Liver (tissue), 9 donors: ENCODE data around the gene ANGPTL7. TPM values are rescaled to one million over a fixed set of nuclear protein-coding genes. Genes with fewer than 3 reads are reported as not detected.

ENCODE experiments used
- DNase-seq: peaks from one replicate; pipeline ENCODE4 v3.0.0-alpha.2; 2017; ENCODE audit warnings: low spot score
- H3K27ac ChIP-seq, 2 donors: one replicate each; pipeline ENCODE4 v1.7.0; 2013; ENCODE audit warnings: inconsistent platforms in 2 of 2, low read length in 2 of 2, control low read depth in 1 of 2, low read depth in 1 of 2, mild to moderate bottlenecking in 1 of 2
- H3K27me3 ChIP-seq, 4 donors: one replicate each; pipeline versions ENCODE4 v1.6.1 to v1.7.0; 2013; ENCODE audit warnings: low read length in 3 of 4, inconsistent platforms in 1 of 4, mild to moderate bottlenecking in 1 of 4, moderate library complexity in 1 of 4; ENCODE audit not compliant: control insufficient read depth in 4 of 4, insufficient read depth in 4 of 4
- H3K36me3 ChIP-seq, 4 donors: one replicate each; pipeline versions ENCODE4 v1.6.1 to v1.7.0; 2013; ENCODE audit warnings: low read length in 3 of 4, mild to moderate bottlenecking in 3 of 4, low read depth in 1 of 4, moderate library complexity in 1 of 4; ENCODE audit not compliant: control insufficient read depth in 4 of 4, insufficient read depth in 3 of 4
- H3K4me1 ChIP-seq, 4 donors: one replicate each; pipeline versions ENCODE4 v1.6.1 to v1.7.0; 2013; ENCODE audit warnings: low read length in 3 of 4, mild to moderate bottlenecking in 3 of 4, moderate library complexity in 1 of 4; ENCODE audit not compliant: control insufficient read depth in 4 of 4, insufficient read depth in 4 of 4
- H3K4me3 ChIP-seq, 3 donors: one replicate each; pipeline versions ENCODE4 v1.6.1 to v1.7.0; 2013; ENCODE audit warnings: low read length in 3 of 3, control low read depth in 1 of 3, low read depth in 1 of 3, mild to moderate bottlenecking in 1 of 3
- H3K9ac ChIP-seq, 2 donors: one replicate each; pipeline ENCODE4 v1.7.0; 2013; ENCODE audit warnings: low read length in 2 of 2, mild to moderate bottlenecking in 2 of 2, moderate library complexity in 2 of 2, control low read depth in 1 of 2, low read depth in 1 of 2
- H3K9me3 ChIP-seq, 4 donors: one replicate each; pipeline versions ENCODE4 v1.6.1 to v1.7.0; 2013; ENCODE audit warnings: low read length in 3 of 4; ENCODE audit not compliant: control insufficient read depth in 4 of 4
- EGR1 ChIP-seq, 2 donors: IDR thresholded peaks; 2 replicates each; pipeline ENCODE4 v1.6.1; 2016 to 2018; ENCODE audit warnings: antibody characterized with exemption in 2 of 2, low read depth in 2 of 2
- FOXA1 ChIP-seq: IDR thresholded peaks from 2 replicates; pipeline ENCODE4 v1.6.1; 2016; ENCODE audit warnings: antibody characterized with exemption
- FOXA2 ChIP-seq: IDR thresholded peaks from 2 replicates; pipeline ENCODE4 v1.6.1; 2016; ENCODE audit warnings: antibody characterized with exemption
- GABPA ChIP-seq, 2 donors: IDR thresholded peaks in 1 of 2; conservative IDR thresholded peaks in 1 of 2; 2 replicates each; pipeline ENCODE4 v1.6.1; 2016; ENCODE audit warnings: antibody characterized with exemption in 2 of 2, mild to moderate bottlenecking in 1 of 2, moderate library complexity in 1 of 2
- HNF4A ChIP-seq, 2 donors: conservative IDR thresholded peaks; 2 replicates each; pipeline ENCODE4 v1.6.1; 2016; ENCODE audit warnings: antibody characterized with exemption in 2 of 2, mild to moderate bottlenecking in 2 of 2
- HNF4G ChIP-seq: IDR thresholded peaks from 2 replicates; pipeline ENCODE4 v1.6.1; 2016; ENCODE audit warnings: antibody characterized with exemption
- JUND ChIP-seq, 2 donors: IDR thresholded peaks; 2 replicates each; pipeline ENCODE4 v1.6.1; 2016; ENCODE audit warnings: antibody characterized with exemption in 2 of 2
- NR2F2 ChIP-seq: IDR thresholded peaks from 2 replicates; pipeline ENCODE4 v1.6.1; 2016; ENCODE audit warnings: antibody characterized with exemption
- RAD21 ChIP-seq, 2 donors: IDR thresholded peaks; 2 replicates each; pipeline ENCODE4 v1.6.1; 2016; ENCODE audit warnings: antibody characterized with exemption in 2 of 2, mild to moderate bottlenecking in 2 of 2
- SP1 ChIP-seq: IDR thresholded peaks from 2 replicates; pipeline ENCODE4 v1.6.1; 2018; ENCODE audit warnings: antibody characterized with exemption, mild to moderate bottlenecking
- TAF1 ChIP-seq: conservative IDR thresholded peaks from 2 replicates; pipeline ENCODE4 v1.6.1; 2016; ENCODE audit warnings: antibody characterized with exemption, mild to moderate bottlenecking
- YY1 ChIP-seq: IDR thresholded peaks from 2 replicates; pipeline ENCODE4 v1.6.1; 2016; ENCODE audit warnings: antibody characterized with exemption, mild to moderate bottlenecking
- WGBS: extraction: QIAGEN DNeasy Blood & Tissue Kit; methylation state at CpG from one replicate; pipeline ENCODE4 v1.1.7; 2013; 5-methylcytosine and 5-hydroxymethylcytosine counted together
- polyA plus RNA-seq, 2 donors: library from polyadenylated mRNA; stranded (reverse) in 1 of 2; unstranded in 1 of 2; fragments of 200-250 nt in 1 of 2; fragments of >200 nt in 1 of 2; fragmentation: Nextera tagmentation in 1 of 2; extraction: Ambion mirVana in 1 of 2; gene quantifications; one replicate each; pipeline versions ENCODE4 v1.2.1 to v1.2.3, GENCODE V29; 2013 to 2015
- total RNA-seq, 2 donors: library from RNA; depleted of rRNA; stranded (reverse); fragments of >200 nt; gene quantifications; one replicate each; pipeline ENCODE4 v1.2.3, GENCODE V29; 2014
- TF ChIP-seq, protein P1 (sequence below): IDR thresholded peaks from 2 replicates; pipeline ENCODE4 v1.6.1; 2016; ENCODE audit warnings: antibody characterized with exemption
- TF ChIP-seq, protein P2 (sequence below): IDR thresholded peaks from 2 replicates; pipeline ENCODE4 v1.6.1; 2016; ENCODE audit warnings: antibody characterized with exemption, mild to moderate bottlenecking
- TF ChIP-seq, protein P3 (sequence below): fragments of 150-350 bp; IDR thresholded peaks from 2 replicates; pipeline ENCODE4 v1.5.1; 2017; ENCODE audit warnings: improper control_type of control experiment, low read depth, low read length; ENCODE audit not compliant: missing input control
- TF ChIP-seq, protein P4 (sequence below): IDR thresholded peaks from 2 replicates; pipeline ENCODE4 v1.6.1; 2016; ENCODE audit warnings: antibody characterized with exemption
- TF ChIP-seq, protein P5 (sequence below): IDR thresholded peaks from 2 replicates; pipeline ENCODE4 v1.6.1; 2016; ENCODE audit warnings: antibody characterized with exemption
- donor health status: healthy.
- donor health status: healthy.
- donor health status: healthy.
- donor health status: healthy.
- donor health status: healthy.

ANGPTL7 gene
- total and polyA plus RNA-seq, 4 donors: 0.06 to 0.07 TPM; not detected in 2

DNA sequence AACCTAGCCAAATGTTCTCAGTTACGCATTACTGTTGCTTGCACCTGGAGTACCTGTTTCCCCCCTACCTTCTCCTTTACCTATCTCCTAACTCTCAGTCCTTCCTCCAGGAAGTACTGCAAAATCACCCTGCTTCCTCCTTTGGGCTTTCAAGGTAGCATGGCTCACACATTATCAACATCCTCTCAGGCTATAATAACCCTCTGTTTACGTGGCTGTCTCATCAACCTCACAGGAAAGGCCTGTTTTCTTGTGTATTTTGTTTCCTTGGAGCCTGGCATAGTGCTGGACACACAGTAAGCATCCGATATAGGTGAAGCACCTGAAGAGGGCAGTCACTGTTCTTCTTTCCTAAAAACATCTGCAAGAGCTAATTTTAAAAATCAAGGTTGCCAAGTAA lies 32.7 kb upstream of the ANGPTL7 start:
- DNase-seq: no peak
- Histone ChIP-seq H3K36me3 (peaks cover 0 to 9% (median 3%) of the 10 kb centered on the region in 4 donors), H3K4me3 (no peak overlapping the region), H3K9me3 (no peaks in the 10 kb centered on the region), H3K27me3 (no peaks in the 10 kb centered on the region), H3K27ac (no peak overlapping the region), H3K4me1 (peaks cover 2 to 44% (median 35%) of the 10 kb centered on the region in 4 donors), H3K9ac (no peak overlapping the region)
- TF ChIP-seq HNF4G (no peak), JUND (IDR thresholded peaks at IDR 0.05) (no peak)
- 84% methylated on average over 3 of the region's 3 CpGs for WGBS

DNA sequence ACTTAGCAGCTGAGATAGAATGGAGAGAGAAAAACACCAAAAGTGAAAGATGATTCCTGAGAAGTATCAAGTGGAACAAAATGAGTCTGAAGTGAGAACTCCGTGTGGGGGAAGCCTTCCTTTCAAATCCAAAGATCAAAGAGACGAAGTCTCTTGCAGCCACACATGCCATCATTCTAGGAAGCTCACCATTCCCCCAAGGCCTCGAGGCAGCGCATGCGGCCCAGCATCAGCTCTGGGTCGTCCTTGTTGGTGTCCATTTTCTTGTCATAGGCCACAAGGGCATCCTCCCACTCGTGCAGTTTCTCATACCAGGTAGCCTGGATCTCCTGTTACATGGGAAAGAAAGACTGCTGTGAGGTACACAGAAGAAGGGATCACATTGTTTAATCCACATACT lies 32.2 kb upstream of the ANGPTL7 start:
- 95% methylated on average over 7 of the region's 7 CpGs for WGBS
- Histone ChIP-seq H3K36me3 (peaks cover 0 to 9% (median 3%) of the 10 kb centered on the region in 4 donors), H3K27ac (no peak overlapping the region)

More for the DNA sequence above, 32.2 kb upstream of the ANGPTL7 start:
- no peak for TF ChIP-seq YY1
- TF ChIP-seq, protein P1, sequence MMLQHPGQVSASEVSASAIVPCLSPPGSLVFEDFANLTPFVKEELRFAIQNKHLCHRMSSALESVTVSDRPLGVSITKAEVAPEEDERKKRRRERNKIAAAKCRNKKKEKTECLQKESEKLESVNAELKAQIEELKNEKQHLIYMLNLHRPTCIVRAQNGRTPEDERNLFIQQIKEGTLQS: no peak
- TF ChIP-seq TAF1: no peak
- TF ChIP-seq RAD21 (IDR thresholded peaks at IDR 0.05): no peak
- TF ChIP-seq HNF4A (conservative IDR thresholded peaks at IDR 0.05): no peak
- TF ChIP-seq FOXA2: no peak
- TF ChIP-seq, protein P2, sequence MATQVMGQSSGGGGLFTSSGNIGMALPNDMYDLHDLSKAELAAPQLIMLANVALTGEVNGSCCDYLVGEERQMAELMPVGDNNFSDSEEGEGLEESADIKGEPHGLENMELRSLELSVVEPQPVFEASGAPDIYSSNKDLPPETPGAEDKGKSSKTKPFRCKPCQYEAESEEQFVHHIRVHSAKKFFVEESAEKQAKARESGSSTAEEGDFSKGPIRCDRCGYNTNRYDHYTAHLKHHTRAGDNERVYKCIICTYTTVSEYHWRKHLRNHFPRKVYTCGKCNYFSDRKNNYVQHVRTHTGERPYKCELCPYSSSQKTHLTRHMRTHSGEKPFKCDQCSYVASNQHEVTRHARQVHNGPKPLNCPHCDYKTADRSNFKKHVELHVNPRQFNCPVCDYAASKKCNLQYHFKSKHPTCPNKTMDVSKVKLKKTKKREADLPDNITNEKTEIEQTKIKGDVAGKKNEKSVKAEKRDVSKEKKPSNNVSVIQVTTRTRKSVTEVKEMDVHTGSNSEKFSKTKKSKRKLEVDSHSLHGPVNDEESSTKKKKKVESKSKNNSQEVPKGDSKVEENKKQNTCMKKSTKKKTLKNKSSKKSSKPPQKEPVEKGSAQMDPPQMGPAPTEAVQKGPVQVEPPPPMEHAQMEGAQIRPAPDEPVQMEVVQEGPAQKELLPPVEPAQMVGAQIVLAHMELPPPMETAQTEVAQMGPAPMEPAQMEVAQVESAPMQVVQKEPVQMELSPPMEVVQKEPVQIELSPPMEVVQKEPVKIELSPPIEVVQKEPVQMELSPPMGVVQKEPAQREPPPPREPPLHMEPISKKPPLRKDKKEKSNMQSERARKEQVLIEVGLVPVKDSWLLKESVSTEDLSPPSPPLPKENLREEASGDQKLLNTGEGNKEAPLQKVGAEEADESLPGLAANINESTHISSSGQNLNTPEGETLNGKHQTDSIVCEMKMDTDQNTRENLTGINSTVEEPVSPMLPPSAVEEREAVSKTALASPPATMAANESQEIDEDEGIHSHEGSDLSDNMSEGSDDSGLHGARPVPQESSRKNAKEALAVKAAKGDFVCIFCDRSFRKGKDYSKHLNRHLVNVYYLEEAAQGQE: no peak
- no peak for TF ChIP-seq FOXA1
- TF ChIP-seq SP1: no peak
- TF ChIP-seq, protein P3, sequence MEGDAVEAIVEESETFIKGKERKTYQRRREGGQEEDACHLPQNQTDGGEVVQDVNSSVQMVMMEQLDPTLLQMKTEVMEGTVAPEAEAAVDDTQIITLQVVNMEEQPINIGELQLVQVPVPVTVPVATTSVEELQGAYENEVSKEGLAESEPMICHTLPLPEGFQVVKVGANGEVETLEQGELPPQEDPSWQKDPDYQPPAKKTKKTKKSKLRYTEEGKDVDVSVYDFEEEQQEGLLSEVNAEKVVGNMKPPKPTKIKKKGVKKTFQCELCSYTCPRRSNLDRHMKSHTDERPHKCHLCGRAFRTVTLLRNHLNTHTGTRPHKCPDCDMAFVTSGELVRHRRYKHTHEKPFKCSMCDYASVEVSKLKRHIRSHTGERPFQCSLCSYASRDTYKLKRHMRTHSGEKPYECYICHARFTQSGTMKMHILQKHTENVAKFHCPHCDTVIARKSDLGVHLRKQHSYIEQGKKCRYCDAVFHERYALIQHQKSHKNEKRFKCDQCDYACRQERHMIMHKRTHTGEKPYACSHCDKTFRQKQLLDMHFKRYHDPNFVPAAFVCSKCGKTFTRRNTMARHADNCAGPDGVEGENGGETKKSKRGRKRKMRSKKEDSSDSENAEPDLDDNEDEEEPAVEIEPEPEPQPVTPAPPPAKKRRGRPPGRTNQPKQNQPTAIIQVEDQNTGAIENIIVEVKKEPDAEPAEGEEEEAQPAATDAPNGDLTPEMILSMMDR: no peak
- no peak for TF ChIP-seq NR2F2
- no peak for TF ChIP-seq EGR1 (IDR thresholded peaks at IDR 0.05; ENCODE audit: low read depth in 2 of 2)
- TF ChIP-seq, protein P4, sequence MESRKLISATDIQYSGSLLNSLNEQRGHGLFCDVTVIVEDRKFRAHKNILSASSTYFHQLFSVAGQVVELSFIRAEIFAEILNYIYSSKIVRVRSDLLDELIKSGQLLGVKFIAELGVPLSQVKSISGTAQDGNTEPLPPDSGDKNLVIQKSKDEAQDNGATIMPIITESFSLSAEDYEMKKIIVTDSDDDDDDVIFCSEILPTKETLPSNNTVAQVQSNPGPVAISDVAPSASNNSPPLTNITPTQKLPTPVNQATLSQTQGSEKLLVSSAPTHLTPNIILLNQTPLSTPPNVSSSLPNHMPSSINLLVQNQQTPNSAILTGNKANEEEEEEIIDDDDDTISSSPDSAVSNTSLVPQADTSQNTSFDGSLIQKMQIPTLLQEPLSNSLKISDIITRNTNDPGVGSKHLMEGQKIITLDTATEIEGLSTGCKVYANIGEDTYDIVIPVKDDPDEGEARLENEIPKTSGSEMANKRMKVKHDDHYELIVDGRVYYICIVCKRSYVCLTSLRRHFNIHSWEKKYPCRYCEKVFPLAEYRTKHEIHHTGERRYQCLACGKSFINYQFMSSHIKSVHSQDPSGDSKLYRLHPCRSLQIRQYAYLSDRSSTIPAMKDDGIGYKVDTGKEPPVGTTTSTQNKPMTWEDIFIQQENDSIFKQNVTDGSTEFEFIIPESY: no peak
- no peak for TF ChIP-seq GABPA (IDR thresholded peaks at IDR 0.05 in 1 of 2, conservative IDR thresholded peaks at IDR 0.05 in 1 of 2)
- TF ChIP-seq, protein P5, sequence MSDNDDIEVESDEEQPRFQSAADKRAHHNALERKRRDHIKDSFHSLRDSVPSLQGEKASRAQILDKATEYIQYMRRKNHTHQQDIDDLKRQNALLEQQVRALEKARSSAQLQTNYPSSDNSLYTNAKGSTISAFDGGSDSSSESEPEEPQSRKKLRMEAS: no peak
- no peak for DNase-seq
- Histone ChIP-seq H3K9me3 (no peaks in the 10 kb centered on the region), H3K27me3 (no peaks in the 10 kb centered on the region), H3K4me3 (no peak overlapping the region), H3K4me1 (peaks cover 2 to 38% (median 30%) of the 10 kb centered on the region in 4 donors), H3K9ac (no peak overlapping the region)
